ENCODE measurements around the gene GALNT10.

GRCh38 chr5:154442801-154443200, 252.3 kb downstream of the GALNT10 start:
- TF ChIP-seq CTCF (IDR thresholded peaks at IDR 0.05) (no peak), POLR2A (IDR thresholded peaks at IDR 0.05) (no peak), POLR2AphosphoS5 (IDR thresholded peaks at IDR 0.05) (no peak)
